ENCODE results near the gene IFTAP. TPM values are rescaled to one million over a fixed set of nuclear protein-coding genes. Genes with fewer than 3 reads are reported as not detected.

The IFTAP gene
- total and polyA plus RNA-seq, 2 donors (not counting 3 experiments of a cell fraction or from before 2014, with no cell fraction given): 15.8 to 19.6 TPM

GRCh38 chr11:36618363-36619047 is 24.2 kb downstream of the IFTAP start:
- CTCF ChIA-PET: interaction anchor here (0.7 to 2.2 kb wide), 5 partner anchors 13 to 107 kb away, joined by 3 to 7 read pairs (median 3); partner anchors contain the start of gene IFTAP
- Histone ChIP-seq H3K9me1 (replicated peaks; ENCODE audit: control insufficient read depth, extremely low read depth, insufficient read depth, low read length) (no peaks in the 10 kb centered on the region), H3K79me2 (ENCODE audit: control insufficient read depth, insufficient read depth, low read length) (no peaks in the 10 kb centered on the region), H3K4me3 (replicated peaks in 1 of 3; ENCODE audit: insufficient read depth in 1 of 3, low read depth in 1 of 3, low read length in 3 of 3) (no peak overlapping the region), H3K4me2 (ENCODE audit: insufficient read depth, low read length) (no peak overlapping the region), H3K9ac (replicated peaks; ENCODE audit: extremely low read depth, insufficient read depth, low read length) (no peak overlapping the region), H3K4me1 (ENCODE audit: control insufficient read depth, extremely low read depth, insufficient read depth, low read length) (peaks cover 2% of the 10 kb centered on the region), H3K27ac (ENCODE audit: insufficient read depth, low read depth, low read length) (no peak overlapping the region), H3K27me3 (ENCODE audit: control insufficient read depth in 2 of 2, insufficient read depth in 2 of 2, low read length in 2 of 2) (no peaks in the 10 kb centered on the region), H3K36me3 (ENCODE audit: control insufficient read depth in 2 of 2, extremely low read depth in 1 of 2, insufficient read depth in 2 of 2, low read length in 2 of 2) (no peaks in the 10 kb centered on the region), H3K9me3 (replicated peaks; ENCODE audit: control insufficient read depth, insufficient read depth, low read length) (no peaks in the 10 kb centered on the region), H2AFZ (ENCODE audit: low read depth, low read length) (no peak overlapping the region), H4K20me1 (replicated peaks; ENCODE audit: control insufficient read depth, extremely low read depth, insufficient read depth, low read length) (no peaks in the 10 kb centered on the region)
- POLR2A ChIA-PET: no interaction called here
- DNase-seq (ENCODE audit: low read depth, low spot score): no peak
- intact Hi-C loops (cut with micrococcal nuclease): no loop called here
- dilution Hi-C loops (cut with MboI; ENCODE audit: extremely low pct_ligation_motif_present, low sequenced_read_pairs): no loop called here
- no TSS peak for BruUV-seq (replicated peaks)
- no peak for FAIRE-seq
- TF ChIP-seq POLR2A (IDR thresholded peaks at IDR 0.05; ENCODE audit: low read depth, low read length) (no peak), EZH2 (IDR thresholded peaks at IDR 0.05; ENCODE audit: borderline replicate concordance, low read depth, low read length, severe bottlenecking) (no peak), MYC (IDR thresholded peaks at IDR 0.05; ENCODE audit: low read depth, low read length) (no peak), JUN (IDR thresholded peaks at IDR 0.05; ENCODE audit: borderline replicate concordance, insufficient read depth, insufficient read length, low read depth) (no peak), GATA2 (IDR thresholded peaks at IDR 0.05; ENCODE audit: insufficient read depth, insufficient read length, low read depth, low read length) (no peak), CTCF (IDR thresholded peaks at IDR 0.05; ENCODE audit: extremely low read depth in 1 of 2, insufficient read depth in 1 of 2, low read depth in 1 of 2, low read length in 2 of 2) (no peak), MAX (IDR thresholded peaks at IDR 0.05; ENCODE audit: insufficient read depth, insufficient read length) (no peak), POLR2AphosphoS5 (IDR thresholded peaks at IDR 0.05; ENCODE audit: insufficient read depth, low read depth, low read length) (no peak), FOS (IDR thresholded peaks at IDR 0.05; ENCODE audit: borderline replicate concordance, insufficient read depth, low read length) (no peak)

All from endothelial cell of umbilical vein (primary cell).